IMR-90 (cell line): Measurements from ENCODE around the gene PCDHGA2.
A peak's percentile ranks its signal among the peaks of the same experiment; 100 is the strongest.

Experiments used
- BHLHE40 ChIP-seq: fragments of 150-350 bp; IDR thresholded peaks from 2 replicates; pipeline ENCODE4 v1.6.1; 2016; ENCODE audit warnings: mild to moderate bottlenecking, low read depth, low read length
- CHD1 ChIP-seq: IDR thresholded peaks from 2 replicates; pipeline ENCODE4 v1.6.1; 2012; ENCODE audit warnings: low read depth, low read length, improper control_type of control experiment
- ELK1 ChIP-seq: fragments of 150-350 bp; IDR thresholded peaks from 2 replicates; pipeline ENCODE4 v1.6.1; 2016; ENCODE audit warnings: low read depth, mild to moderate bottlenecking, low read length, moderate library complexity, borderline replicate concordance
- MAFK ChIP-seq: IDR thresholded peaks from 2 replicates; pipeline ENCODE4 v1.6.1; 2012; ENCODE audit warnings: low read depth, low read length, improper control_type of control experiment
- MAZ ChIP-seq: IDR thresholded peaks from 2 replicates; pipeline ENCODE4 v1.6.1; 2012; ENCODE audit warnings: low read depth, mild to moderate bottlenecking, low read length, improper control_type of control experiment, moderate library complexity, borderline replicate concordance
- MXI1 ChIP-seq: IDR thresholded peaks from 2 replicates; pipeline ENCODE4 v1.6.1; 2012; ENCODE audit warnings: low read depth, mild to moderate bottlenecking, low read length, moderate library complexity, borderline replicate concordance
- POLR2A ChIP-seq: IDR thresholded peaks from 2 replicates; pipeline ENCODE4 v1.6.1; 2012; ENCODE audit warnings: mild to moderate bottlenecking, low read depth, low read length
- RCOR1 ChIP-seq: IDR thresholded peaks from 2 replicates; pipeline ENCODE4 v1.6.1; 2012; ENCODE audit warnings: mild to moderate bottlenecking, low read length, improper control_type of control experiment; ENCODE audit not compliant: insufficient replicate concordance
- RFX5 ChIP-seq: IDR thresholded peaks from 2 replicates; pipeline ENCODE4 v1.8.0; 2012; ENCODE audit warnings: low read depth, mild to moderate bottlenecking, low read length, moderate library complexity
- SMC3 ChIP-seq: fragments of 150-350 bp; IDR thresholded peaks from 2 replicates; pipeline ENCODE4 v1.6.1; 2016; ENCODE audit warnings: low read depth, mild to moderate bottlenecking, antibody characterized with exemption, low read length, moderate library complexity
- TF ChIP-seq, protein P1 (sequence below): conservative IDR thresholded peaks from 2 replicates; pipeline ENCODE4 v1.5.1; 2012; ENCODE audit warnings: mild to moderate bottlenecking, low read depth, low read length, improper control_type of control experiment

GRCh38 chr5:141349917-141350619 is 11.5 kb downstream of the PCDHGA2 start, which contains the start of gene PCDHGB1:
- TF ChIP-seq, protein P1, sequence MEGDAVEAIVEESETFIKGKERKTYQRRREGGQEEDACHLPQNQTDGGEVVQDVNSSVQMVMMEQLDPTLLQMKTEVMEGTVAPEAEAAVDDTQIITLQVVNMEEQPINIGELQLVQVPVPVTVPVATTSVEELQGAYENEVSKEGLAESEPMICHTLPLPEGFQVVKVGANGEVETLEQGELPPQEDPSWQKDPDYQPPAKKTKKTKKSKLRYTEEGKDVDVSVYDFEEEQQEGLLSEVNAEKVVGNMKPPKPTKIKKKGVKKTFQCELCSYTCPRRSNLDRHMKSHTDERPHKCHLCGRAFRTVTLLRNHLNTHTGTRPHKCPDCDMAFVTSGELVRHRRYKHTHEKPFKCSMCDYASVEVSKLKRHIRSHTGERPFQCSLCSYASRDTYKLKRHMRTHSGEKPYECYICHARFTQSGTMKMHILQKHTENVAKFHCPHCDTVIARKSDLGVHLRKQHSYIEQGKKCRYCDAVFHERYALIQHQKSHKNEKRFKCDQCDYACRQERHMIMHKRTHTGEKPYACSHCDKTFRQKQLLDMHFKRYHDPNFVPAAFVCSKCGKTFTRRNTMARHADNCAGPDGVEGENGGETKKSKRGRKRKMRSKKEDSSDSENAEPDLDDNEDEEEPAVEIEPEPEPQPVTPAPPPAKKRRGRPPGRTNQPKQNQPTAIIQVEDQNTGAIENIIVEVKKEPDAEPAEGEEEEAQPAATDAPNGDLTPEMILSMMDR: peak; percentile 61
- TF ChIP-seq POLR2A: no peak
- TF ChIP-seq RCOR1: no peak
- TF ChIP-seq RFX5: no peak
- TF ChIP-seq CHD1: no peak
- no peak for TF ChIP-seq MAFK
- no peak for TF ChIP-seq ELK1
- TF ChIP-seq SMC3: peak; percentile 37
- TF ChIP-seq MXI1: no peak; the same call in 1 of the 2 replicates
- no peak for TF ChIP-seq MAZ
- peak; percentile 15; the same call in 1 of the 2 replicates for TF ChIP-seq BHLHE40
